Measurements from ENCODE around the gene PGK1.

PGK1 gene

GRCh38 chrX:78165425-78165824, 61.4 kb downstream of the PGK1 start:
- DNase-seq (ENCODE audit: extremely low read depth in 1 of 2, low read depth in 1 of 2): no peak

- no peak for DNase-seq (ENCODE audit: extremely low read depth in 1 of 2, low read depth in 1 of 2)
Measured at GRCh38 chrX:78168065-78168464, 64.0 kb downstream of the PGK1 start.
